NCI-H82 treated with DMSO at 0.1 percent for 48 hours (cell line): ENCODE data around the gene GTF2A1.

Experiments used
- DNase-seq: peaks from one replicate; lab custom pipeline; 2025; ENCODE audit not compliant: unreplicated experiment; lab: John Stamatoyannopoulos, UW

Gene GTF2A1

DNA sequence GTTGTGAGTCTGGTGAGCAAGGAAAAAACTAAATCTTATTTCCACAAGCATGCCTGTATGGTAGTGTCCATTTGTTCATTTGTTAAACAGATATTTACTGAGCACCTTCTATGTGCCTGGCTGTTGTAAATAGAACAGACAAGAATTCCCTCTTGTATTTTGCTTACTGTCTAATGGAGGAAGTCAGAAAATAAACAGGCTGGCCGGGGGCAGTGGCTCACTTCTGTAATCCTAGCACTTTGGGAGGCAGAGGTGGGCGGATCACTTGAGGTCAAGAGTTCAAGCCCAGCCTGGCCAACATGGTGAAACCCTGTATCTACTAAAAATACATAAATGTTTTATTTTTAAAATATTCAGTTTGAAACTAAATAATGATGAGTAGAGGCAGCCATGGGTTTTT is 79.3 kb downstream of the GTF2A1 start:
- DNase-seq = no peak

DNA sequence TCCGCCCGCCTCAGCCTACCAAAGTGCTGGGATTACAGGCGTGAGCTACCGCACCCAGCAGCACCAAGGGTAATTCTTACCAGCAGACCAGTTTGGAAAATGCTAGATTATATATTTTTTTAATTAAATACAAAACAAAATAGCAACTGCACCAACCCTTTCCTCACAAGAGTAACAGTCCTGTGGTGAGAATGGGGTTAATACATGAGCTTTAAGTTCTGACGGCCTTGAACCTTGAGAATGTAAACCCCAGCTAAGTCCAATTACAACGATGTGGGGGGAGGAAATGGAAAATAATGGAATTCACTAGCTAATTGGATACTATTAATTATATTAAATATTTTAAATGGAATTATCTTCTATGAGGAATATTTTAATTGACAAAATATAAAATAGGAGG is 82.3 kb downstream of the GTF2A1 start:
- no peak for DNase-seq

DNA sequence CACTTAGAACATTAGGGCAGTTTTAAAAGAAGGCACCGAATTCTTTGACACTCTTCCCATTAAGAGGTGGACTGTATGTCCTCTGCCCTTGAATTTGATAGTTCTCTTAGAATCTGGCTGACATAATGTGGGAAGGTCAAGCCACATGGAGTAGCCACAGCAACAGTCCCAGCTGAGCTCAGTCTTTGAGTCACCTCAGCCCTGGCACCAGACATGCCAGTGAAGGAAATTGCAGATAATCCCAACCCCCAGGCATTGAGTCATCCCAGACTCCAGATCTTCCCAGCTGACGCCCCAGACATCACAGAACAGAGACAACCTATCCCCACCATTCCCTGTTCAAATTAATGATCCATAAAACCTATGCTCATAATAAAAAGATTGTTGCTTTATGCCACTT is 83.4 kb downstream of the GTF2A1 start:
- DNase-seq = no peak

DNA sequence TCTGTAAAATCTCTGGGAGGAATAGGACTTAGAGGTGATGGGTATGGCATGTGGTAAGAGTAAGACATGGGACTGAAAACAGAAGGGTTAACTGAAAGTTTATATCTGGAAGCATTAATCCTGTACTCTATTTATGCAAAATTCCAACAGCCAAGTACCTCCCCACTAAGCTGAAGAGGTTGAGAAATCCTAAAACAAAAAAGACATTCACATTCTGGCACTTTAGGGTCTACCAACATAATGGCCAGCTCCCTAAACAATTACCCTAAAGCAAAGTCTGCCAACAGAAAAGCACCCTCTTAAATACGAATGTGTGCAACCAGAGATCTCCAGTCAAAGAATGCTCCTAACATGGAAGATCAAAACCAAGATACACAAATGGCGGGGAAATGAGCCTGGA is 87.4 kb downstream of the GTF2A1 start:
- no peak for DNase-seq

DNA sequence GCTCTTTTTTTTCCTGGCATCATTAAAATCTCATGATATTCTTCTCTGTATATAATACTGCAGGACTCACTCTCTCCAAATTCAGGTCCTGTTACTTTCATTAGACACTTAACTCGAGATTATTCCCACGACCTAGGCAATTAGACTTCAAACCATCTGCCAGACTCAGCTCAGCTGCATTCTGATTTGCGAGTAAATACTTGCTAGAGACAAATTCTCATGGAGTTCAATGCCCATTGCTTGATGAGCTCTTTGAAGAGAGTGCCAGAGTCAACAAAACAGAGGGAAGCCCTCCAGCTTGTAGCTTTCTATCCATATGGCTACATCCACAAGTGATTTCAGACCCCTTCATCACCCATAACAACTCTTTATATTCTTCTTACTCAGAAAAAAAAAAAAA is 88.3 kb downstream of the GTF2A1 start:
- DNase-seq = peak; percentile 74

DNA sequence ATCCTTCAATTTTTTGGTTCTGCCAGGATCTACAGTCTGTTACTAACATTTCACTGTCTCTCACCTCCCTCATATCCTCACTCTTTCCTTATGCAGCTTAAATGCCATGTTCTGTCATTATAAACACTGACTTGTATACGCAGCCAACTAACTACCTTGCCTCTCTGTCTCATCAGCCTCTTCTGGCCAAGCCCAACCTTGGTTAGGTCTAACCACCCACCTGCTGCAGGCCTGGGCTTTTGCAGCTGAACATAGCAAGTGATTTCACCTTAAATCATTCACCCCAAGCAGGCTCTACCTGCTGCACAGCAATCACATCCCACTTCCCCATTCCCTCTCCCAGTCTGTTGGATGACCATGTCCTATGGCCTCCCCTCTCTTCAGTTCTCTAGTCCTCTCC is 91.5 kb downstream of the GTF2A1 start:
- DNase-seq = no peak

DNA sequence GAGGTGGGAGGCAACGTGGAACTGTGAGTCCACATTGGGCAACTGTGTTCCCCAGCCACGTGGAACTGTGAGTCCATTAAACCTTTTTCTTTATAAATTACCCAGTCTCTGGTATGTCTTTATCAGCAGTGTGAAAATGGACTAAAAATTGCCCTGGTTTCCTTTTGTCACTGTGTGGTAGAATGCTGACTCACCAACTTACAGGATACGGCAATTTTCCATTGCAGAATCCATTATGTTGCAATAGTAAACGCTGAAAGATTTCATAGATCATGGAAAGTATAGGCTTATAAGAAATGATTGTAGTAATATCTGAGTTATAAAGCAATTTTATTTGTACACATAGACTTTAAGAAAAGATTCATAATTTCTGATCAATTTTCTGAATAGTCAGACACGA is 93.0 kb downstream of the GTF2A1 start:
- no peak for DNase-seq

DNA sequence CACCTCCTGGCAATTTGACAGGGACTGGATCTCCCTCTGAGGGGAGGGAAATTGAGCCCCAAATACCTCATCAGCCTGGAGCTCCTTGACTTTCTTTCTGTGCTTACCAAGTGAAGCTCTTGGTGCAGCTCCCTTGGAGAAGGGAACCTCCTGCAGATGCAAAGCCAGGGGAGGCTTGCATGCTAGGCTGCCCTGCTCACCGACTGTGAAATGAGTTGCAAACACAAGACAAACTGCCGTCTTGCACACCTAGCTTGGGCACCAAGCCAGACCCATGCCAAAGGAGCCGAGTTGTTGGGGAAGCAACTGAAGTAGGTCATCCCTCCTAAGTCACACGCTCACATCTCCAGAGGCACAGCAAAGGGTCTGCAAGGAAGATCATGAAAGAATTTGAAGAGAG is 95.2 kb downstream of the GTF2A1 start:
- DNase-seq = no peak
